Right lobe of liver (tissue), 6 donors: ENCODE measurements around the gene JMJD6. TPM values are rescaled to one million over a fixed set of nuclear protein-coding genes. Genes with fewer than 3 reads are reported as not detected.
A peak's percentile ranks its signal among the peaks of the same experiment; 100 is the strongest.

Experiments
- ATAC-seq, 4 donors: fragments of 200-7000 bp; cut with Tn5 transposase; one replicate each; pipeline ENCODE4 v1.9.1; 2020; ENCODE audit warnings: mild to moderate bottlenecking in 4 of 4, moderate library complexity in 4 of 4
- DNase-seq, 3 donors: peaks; one replicate each; pipeline ENCODE4 v3.0.0-alpha.2; 2020
- H3K27ac ChIP-seq, 3 donors: fragments of 200-600 bp; one replicate each; pipeline ENCODE4 v1.8.0; 2022
- H3K27me3 ChIP-seq, 2 donors: fragments of 200-600 bp; one replicate each; pipeline ENCODE4 v1.8.0; 2022
- H3K36me3 ChIP-seq, 4 donors: fragments of 200-600 bp; sonication (generic) in 1 of 4; one replicate each; pipeline versions ENCODE4 v1.5.1 to v1.8.0; 2017 to 2022; ENCODE audit warnings: control low read depth in 1 of 4
- H3K4me1 ChIP-seq, 4 donors: fragments of 200-600 bp; sonication (generic) in 1 of 4; one replicate each; pipeline versions ENCODE4 v1.5.1 to v1.8.0; 2017 to 2022; ENCODE audit warnings: control low read depth in 1 of 4
- H3K4me3 ChIP-seq, 3 donors: fragments of 200-600 bp; one replicate each; pipeline ENCODE4 v1.8.0; 2022
- H3K9me3 ChIP-seq, 4 donors: fragments of 200-600 bp; sonication (generic) in 1 of 4; one replicate each; pipeline versions ENCODE4 v1.5.1 to v1.8.0; 2017 to 2022; ENCODE audit warnings: control low read depth in 1 of 4
- CTCF ChIP-seq, 4 donors: fragments of 200-600 bp in 3 of 4; fragments of 450-650 bp in 1 of 4; IDR thresholded peaks; one replicate each; pipeline versions ENCODE4 v1.5.1 to v1.8.0; 2016 to 2022; ENCODE audit warnings: antibody characterized with exemption in 4 of 4, mild to moderate bottlenecking in 2 of 4
- POLR2A ChIP-seq: fragments of 450-650 bp; IDR thresholded peaks from one replicate; pipeline ENCODE4 v1.6.1; 2017; ENCODE audit warnings: antibody characterized with exemption, mild to moderate bottlenecking
- WGBS: methylation state at CpG from one replicate; pipeline ENCODE4 v1.1.6; 2018; ENCODE audit warnings: low coverage, low lambda C conversion rate; ENCODE audit not compliant: insufficient coverage; ENCODE audit errors: missing lambda C conversion rate; 5-methylcytosine and 5-hydroxymethylcytosine counted together
- intact Hi-C, 2 donors: fragments of 100-400 bp; cut with DNase I; formaldehyde crosslinking; loops; one replicate each; pipeline versions ENCODE4 v1.11.2 to v1.14.1; 2022
- total RNA-seq, 6 experiments: library from RNA; depleted of rRNA in 2 of 6; stranded (reverse); fragments of >200 nt in 2 of 6; fragmentation: NEBNext Ultra II Directional in 3 of 6; extraction: Animal tissue kit (Norgen Biotek cat#: 25700) in 3 of 6; gene quantifications; one replicate each; pipeline versions ENCODE4 v1.1.0 to v1.2.4, GENCODE V29; 2016 to 2023
- donor health status: DM: no; HTN: yes; CAD: no.
- donor health status: DM: no; HTN: no; CAD: no.
- donor health status: DM: no; HTN: no; CAD: no.
- donor health status: DM: no; HTN: yes; CAD: no.
- donor health status: DM: no; HTN: yes; CAD: no.

The JMJD6 gene
- total RNA-seq, 6 experiments from 2014 or later = 10.0 to 15.8 (median 11.1) TPM

- H3K27ac ChIP-seq = no peak overlapping the region
- peaks cover 0 to 11% (median 2%) of the 10 kb centered on the region in 4 donors for H3K4me1 ChIP-seq
- no peaks in the 10 kb centered on the region for H3K36me3 ChIP-seq
- intact Hi-C loops = no loop called here
- no peak for TF ChIP-seq POLR2A
- TF ChIP-seq CTCF (IDR thresholded peaks at IDR 0.05) = no peak
- no peaks in the 10 kb centered on the region for H3K9me3 ChIP-seq
- no peak for DNase-seq
- 92% methylated on average over 4 of the region's 5 CpGs for WGBS
- no peak overlapping the region for H3K4me3 ChIP-seq
- no peaks in the 10 kb centered on the region for H3K27me3 ChIP-seq
- no peak for ATAC-seq
Observed at GRCh38 chr17:76674600-76674999, 51.8 kb downstream of the JMJD6 start.

- DNase-seq (no peak), ATAC-seq (no peak)
- H3K9me3 ChIP-seq = no peaks in the 10 kb centered on the region
- H3K36me3 ChIP-seq = no peaks in the 10 kb centered on the region
- 69% methylated on average over 4 of the region's 5 CpGs for WGBS
- H3K27me3 ChIP-seq = no peaks in the 10 kb centered on the region
- intact Hi-C loops = no loop called here
- peaks cover 0 to 11% (median 2%) of the 10 kb centered on the region in 4 donors for H3K4me1 ChIP-seq
- no peak overlapping the region for H3K4me3 ChIP-seq
- TF ChIP-seq POLR2A = no peak
- no peak overlapping the region for H3K27ac ChIP-seq
Observed at GRCh38 chr17:76673729-76674128, 52.7 kb downstream of the JMJD6 start.

GRCh38 chr17:76672892-76673291, 53.5 kb downstream of the JMJD6 start:
- H3K27me3 ChIP-seq = no peaks in the 10 kb centered on the region
- H3K4me1 ChIP-seq = peaks cover 0 to 11% (median 2%) of the 10 kb centered on the region in 4 donors
- 91% methylated on average over 3 of the region's 3 CpGs for WGBS
- no peaks in the 10 kb centered on the region for H3K36me3 ChIP-seq
- ATAC-seq (no peak), DNase-seq (no peak)
- peak overlapping the region in 2 of 3 donors; percentile 82 to 89 for H3K27ac ChIP-seq
- no peak for TF ChIP-seq CTCF (IDR thresholded peaks at IDR 0.05)
- no peak for TF ChIP-seq POLR2A
- H3K4me3 ChIP-seq = peak overlapping the region in 2 of 3 donors; percentile 38 to 74
- no peaks in the 10 kb centered on the region for H3K9me3 ChIP-seq
- intact Hi-C loops = no loop called here

- 21% methylated on average over 12 of the region's 13 CpGs for WGBS
- ATAC-seq = peak; percentile 8 to 43 (median 20)
- Histone ChIP-seq H3K27me3 (no peaks in the 10 kb centered on the region), H3K9me3 (no peaks in the 10 kb centered on the region), H3K4me3 (peak overlapping the region; percentile 38 to 74 (median 73)), H3K4me1 (peaks cover 0 to 11% (median 2%) of the 10 kb centered on the region in 4 donors), H3K27ac (peak overlapping the region; percentile 80 to 89 (median 82)), H3K36me3 (no peaks in the 10 kb centered on the region)
- no peak for DNase-seq
- intact Hi-C loops = no loop called here
- TF ChIP-seq POLR2A (no peak), CTCF (IDR thresholded peaks at IDR 0.05) (no peak)
Observed at GRCh38 chr17:76672270-76672851, 54.0 kb downstream of the JMJD6 start.

GRCh38 chr17:76671912-76672262, 54.5 kb downstream of the JMJD6 start:
- ATAC-seq = peak in 2 of 4 donors; percentile 1 to 15
- Histone ChIP-seq H3K27ac (peak overlapping the region; percentile 80 to 89 (median 82)), H3K36me3 (no peaks in the 10 kb centered on the region), H3K9me3 (no peaks in the 10 kb centered on the region), H3K27me3 (no peaks in the 10 kb centered on the region), H3K4me3 (peak overlapping the region; percentile 38 to 74 (median 73)), H3K4me1 (peaks cover 0 to 11% (median 2%) of the 10 kb centered on the region in 4 donors)
- no peak for DNase-seq
- WGBS = under 1% methylated on average over 19 of the region's 19 CpGs
- no peak for TF ChIP-seq CTCF (IDR thresholded peaks at IDR 0.05)
- TF ChIP-seq POLR2A = peak; percentile 96
- intact Hi-C loops = no loop called here
